Measurements from ENCODE around the gene PPM1F.
A peak's percentile ranks its signal among the peaks of the same experiment; 100 is the strongest.

Gene PPM1F

GRCh38 chr22:21960200-21961126 lies 7.8 kb upstream of the PPM1F start:
- DNase-seq (ENCODE audit: low spot score) = no peak

- DNase-seq (ENCODE audit: low spot score) = no peak
These were observed 6.8 kb upstream of the PPM1F start for GRCh38 chr22:21959274-21960074.

- DNase-seq (ENCODE audit: low spot score) = no peak
These were observed 6.0 kb upstream of the PPM1F start for GRCh38 chr22:21958360-21959273.

- DNase-seq (ENCODE audit: low spot score) = no peak
These were observed 650 bp downstream of the PPM1F start for GRCh38 chr22:21951931-21952465.

GRCh38 chr22:21951062-21951461 lies 1.6 kb downstream of the PPM1F start:
- no peak for DNase-seq (ENCODE audit: low spot score)

- no peak for DNase-seq (ENCODE audit: low spot score)
These were observed 2.7 kb downstream of the PPM1F start for GRCh38 chr22:21949948-21950347.

GRCh38 chr22:21949569-21949918 lies 3.1 kb downstream of the PPM1F start:
- DNase-seq (ENCODE audit: low spot score) = no peak

GRCh38 chr22:21948824-21949568 lies 3.7 kb downstream of the PPM1F start:
- no peak for DNase-seq (ENCODE audit: low spot score)

GRCh38 chr22:21948390-21948789 lies 4.3 kb downstream of the PPM1F start:
- DNase-seq (ENCODE audit: low spot score) = no peak

GRCh38 chr22:21947040-21948014 lies 5.3 kb downstream of the PPM1F start:
- DNase-seq (ENCODE audit: low spot score) = peak; percentile 64

GRCh38 chr22:21946262-21946925 lies 6.3 kb downstream of the PPM1F start:
- DNase-seq (ENCODE audit: low spot score) = no peak

GRCh38 chr22:21945453-21946261 lies 7.0 kb downstream of the PPM1F start:
- DNase-seq (ENCODE audit: low spot score) = peak; percentile 69

- DNase-seq (ENCODE audit: low spot score) = no peak
These were observed 7.8 kb downstream of the PPM1F start for GRCh38 chr22:21944871-21945270.

- no peak for DNase-seq (ENCODE audit: low spot score)
These were observed 8.8 kb downstream of the PPM1F start for GRCh38 chr22:21943571-21944448.

GRCh38 chr22:21942407-21943343 lies 10.0 kb downstream of the PPM1F start:
- DNase-seq (ENCODE audit: low spot score) = peak; percentile 59

GRCh38 chr22:21941921-21942320 lies 10.7 kb downstream of the PPM1F start:
- DNase-seq (ENCODE audit: low spot score) = no peak
